ENCODE data around the gene SPATS2L. TPM values are rescaled to one million over a fixed set of nuclear protein-coding genes. Genes with fewer than 3 reads are reported as not detected.

The SPATS2L gene
- total RNA-seq, 4 donors from 2014 or later = 51.9 to 151 (median 78.9) TPM

GRCh38 chr2:200385063-200385635, 78.7 kb downstream of the SPATS2L start:
- Histone ChIP-seq H3K9me3 (no peaks in the 10 kb centered on the region), H3K4me1 (peaks cover 0 to 27% (median 22%) of the 10 kb centered on the region in 4 donors), H3K4me3 (no peak overlapping the region), H3K27ac (replicated peaks in 1 of 4) (no peak overlapping the region), H3K36me3 (peaks cover 10 to 12% (median 11%) of the 10 kb centered on the region in 4 donors), H3K27me3 (no peaks in the 10 kb centered on the region)
- WGBS = 99% methylated on average over 5 of the region's 5 CpGs
- intact Hi-C loops (cut with DNase I) = no loop called here
- no peak for TF ChIP-seq POLR2AphosphoS5 (IDR thresholded peaks at IDR 0.05)
- no peak for TF ChIP-seq POLR2A (IDR thresholded peaks at IDR 0.05; ENCODE audit: low read depth)
- no peak for TF ChIP-seq CTCF (IDR thresholded peaks at IDR 0.05)
- no peak for TF ChIP-seq EP300 (IDR thresholded peaks at IDR 0.05)
- DNase-seq (ENCODE audit: extremely low spot score) = no peak

GRCh38 chr2:200393191-200393590, 86.7 kb downstream of the SPATS2L start:
- Histone ChIP-seq H3K27ac (replicated peaks in 1 of 4) (no peak overlapping the region), H3K4me1 (no peaks in the 10 kb centered on the region), H3K27me3 (no peaks in the 10 kb centered on the region), H3K36me3 (peaks cover 10 to 23% (median 19%) of the 10 kb centered on the region in 4 donors), H3K4me3 (no peak overlapping the region), H3K9me3 (no peaks in the 10 kb centered on the region)
- TF ChIP-seq POLR2AphosphoS5 (IDR thresholded peaks at IDR 0.05) (no peak), CTCF (IDR thresholded peaks at IDR 0.05) (no peak), POLR2A (IDR thresholded peaks at IDR 0.05; ENCODE audit: low read depth) (no peak), EP300 (IDR thresholded peaks at IDR 0.05) (no peak)
- no peak for DNase-seq (ENCODE audit: extremely low spot score)
- intact Hi-C loops (cut with DNase I) = no loop called here
- WGBS = 88% methylated on average over 2 of the region's 2 CpGs

- TF ChIP-seq EP300 (IDR thresholded peaks at IDR 0.05) (no peak), CTCF (IDR thresholded peaks at IDR 0.05) (no peak), POLR2A (IDR thresholded peaks at IDR 0.05; ENCODE audit: low read depth) (no peak), POLR2AphosphoS5 (IDR thresholded peaks at IDR 0.05) (no peak)
- H3K4me1 ChIP-seq = no peaks in the 10 kb centered on the region
- H3K4me3 ChIP-seq = no peak overlapping the region
- H3K36me3 ChIP-seq = peaks cover 9 to 23% (median 18%) of the 10 kb centered on the region in 4 donors
- no peaks in the 10 kb centered on the region for H3K27me3 ChIP-seq
- no peak overlapping the region for H3K27ac ChIP-seq (replicated peaks in 1 of 4)
- WGBS = 97% methylated on average over 7 of the region's 7 CpGs
- no peaks in the 10 kb centered on the region for H3K9me3 ChIP-seq
- DNase-seq (ENCODE audit: extremely low spot score) = no peak
- intact Hi-C loops (cut with DNase I) = no loop called here
These were observed 87.6 kb downstream of the SPATS2L start for GRCh38 chr2:200394045-200394444.

GRCh38 chr2:200396781-200397242, 90.3 kb downstream of the SPATS2L start:
- H3K4me1 ChIP-seq = no peaks in the 10 kb centered on the region
- DNase-seq (ENCODE audit: extremely low spot score) = no peak
- no peak overlapping the region for H3K27ac ChIP-seq (replicated peaks in 1 of 4)
- 79% methylated on average over 2 of the region's 2 CpGs for WGBS
- no peak for TF ChIP-seq EP300 (IDR thresholded peaks at IDR 0.05)
- no peak for TF ChIP-seq POLR2AphosphoS5 (IDR thresholded peaks at IDR 0.05)
- TF ChIP-seq CTCF (IDR thresholded peaks at IDR 0.05) = no peak
- no peak for TF ChIP-seq POLR2A (IDR thresholded peaks at IDR 0.05; ENCODE audit: low read depth)
- no peaks in the 10 kb centered on the region for H3K9me3 ChIP-seq
- H3K36me3 ChIP-seq = no peaks in the 10 kb centered on the region
- H3K27me3 ChIP-seq = no peaks in the 10 kb centered on the region
- intact Hi-C loops (cut with DNase I) = no loop called here
- H3K4me3 ChIP-seq = no peak overlapping the region

GRCh38 chr2:200397785-200398184, 91.3 kb downstream of the SPATS2L start:
- Histone ChIP-seq H3K4me1 (no peaks in the 10 kb centered on the region), H3K27me3 (no peaks in the 10 kb centered on the region), H3K4me3 (no peak overlapping the region), H3K36me3 (no peaks in the 10 kb centered on the region), H3K9me3 (no peaks in the 10 kb centered on the region), H3K27ac (replicated peaks in 1 of 4) (no peak overlapping the region)
- 71% methylated on average over 4 of the region's 4 CpGs for WGBS
- no peak for DNase-seq (ENCODE audit: extremely low spot score)
- TF ChIP-seq POLR2A (IDR thresholded peaks at IDR 0.05; ENCODE audit: low read depth) = no peak
- no peak for TF ChIP-seq POLR2AphosphoS5 (IDR thresholded peaks at IDR 0.05)
- no peak for TF ChIP-seq CTCF (IDR thresholded peaks at IDR 0.05)
- TF ChIP-seq EP300 (IDR thresholded peaks at IDR 0.05) = no peak
- intact Hi-C loops (cut with DNase I) = no loop called here

Measured in esophagus muscularis mucosa (tissue), 4 donors.